Articular chondrocyte of knee joint (primary cell): ENCODE results near the gene ANKRD34B. TPM values are rescaled to one million over a fixed set of nuclear protein-coding genes. Genes with fewer than 3 reads are reported as not detected.

Experiments
- small RNA-seq: library from RNA; depleted of rRNA; stranded (forward); fragments of <200 nt; gene quantifications from one replicate; pipeline ENCODE3, GENCODE V24; 2012
- total RNA-seq: library from RNA; depleted of rRNA; stranded (reverse); fragments of >200 nt; gene quantifications from 2 replicates; pipeline ENCODE4 v1.2.3, GENCODE V29; 2012

Gene ANKRD34B
- not detected in 2 replicates for total RNA-seq

DNA sequence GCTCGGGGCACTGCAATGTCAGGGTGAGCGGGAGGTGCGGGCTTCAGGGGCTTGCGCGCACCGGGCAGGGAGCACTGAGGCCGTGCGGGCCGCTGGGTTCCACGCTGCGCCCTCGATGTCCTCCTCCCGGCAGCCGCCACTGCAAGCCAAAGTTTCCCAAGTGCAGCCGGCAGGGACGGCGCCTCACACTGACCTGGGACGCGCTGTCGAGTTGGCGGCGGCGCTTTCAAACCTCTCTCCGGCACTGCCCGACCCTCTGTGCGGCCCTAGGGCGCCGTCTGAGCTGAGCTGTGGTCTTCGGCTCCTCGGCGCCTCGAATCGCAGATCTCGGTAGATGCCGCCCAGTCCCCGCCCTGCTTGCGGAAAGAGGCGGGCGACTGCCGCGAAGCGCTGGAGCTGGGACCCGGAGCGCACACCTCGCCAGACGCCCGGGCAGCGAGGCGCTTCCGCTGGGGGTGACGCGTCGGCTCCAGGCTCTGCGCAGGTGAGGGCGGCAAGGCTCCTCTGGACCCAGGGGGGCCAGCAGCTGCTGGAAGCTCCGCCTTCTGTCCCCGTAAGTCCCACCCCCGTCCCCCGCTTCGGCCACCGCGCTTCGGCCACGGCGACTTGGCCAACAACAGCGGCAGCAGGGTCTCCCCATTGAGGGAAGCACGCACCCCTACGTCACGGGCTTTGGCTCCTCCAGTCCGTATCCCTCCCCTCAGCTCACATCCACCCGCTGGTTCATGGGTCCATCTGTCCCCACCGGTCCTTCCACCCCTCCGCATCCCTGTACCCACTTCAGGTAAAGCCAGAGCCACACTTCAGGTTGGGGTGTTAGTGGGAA lies at the start of gene ANKRD34B:
TSS of gene ANKRD34B (minus strand) at position 320 of the 826 bp plus-strand sequence. CDS start 10,261 bp downstream, outside the sequence.

Small RNAs within 50 kb of the gene (small RNA-seq; reads per million reads assigned to genes)
- gene DBIP2, result not detected

Other genes with a start within 250 kb of the ANKRD34B start
- 42.8 and 48.5 TPM in 2 replicates for gene ZFYVE16, start 162.2 kb downstream of the ANKRD34B start, total RNA-seq
- gene FAM151B, start 82.2 kb downstream of the ANKRD34B start, total RNA-seq, result 13.7 and 14.6 TPM in 2 replicates
- gene MSH3, start 84.4 kb upstream of the ANKRD34B start, total RNA-seq, result 25.2 and 31.1 TPM in 2 replicates
- 26.7 and 36.6 TPM in 2 replicates for gene DHFR, start 84.7 kb upstream of the ANKRD34B start, total RNA-seq